OCI-LY1 (cell line): ENCODE measurements around the gene MICALL2.

Experiments used
- CTCF ChIP-seq: fragments of 200-600 bp; sonication (generic), shearing (Covaris generic); IDR thresholded peaks from 2 replicates; pipeline ENCODE4 v1.5.1; 2017; ENCODE audit warnings: mild to moderate bottlenecking, antibody characterized with exemption, low read length, moderate library complexity, mixed read lengths
- EZH2 ChIP-seq: fragments of 200-600 bp; sonication (generic), shearing (Covaris generic); IDR thresholded peaks from 2 replicates; pipeline ENCODE4 v1.8.0; 2017; ENCODE audit warnings: borderline replicate concordance, mixed run types, mild to moderate bottlenecking, antibody characterized with exemption, low read length, moderate library complexity, mixed read lengths

GRCh38 chr7:1446620-1447032, 12.6 kb downstream of the MICALL2 start:
- no peak for TF ChIP-seq CTCF
- TF ChIP-seq EZH2: no peak
